Activated T-cell treated with anti-CD3 and anti-CD28 coated beads, Interleukin-2, amount 50 U/mL, for 24 hours (primary cell): ENCODE results near the gene KAZALD1.

Experiments
- DNase-seq: peaks from one replicate; pipeline ENCODE4 v3.0.0-alpha.2; 2020
- H3K27ac Mint-ChIP-seq: 2 replicates; pipeline ENCODE4 v1.8.0; 2020; ENCODE audit warnings: mild to moderate bottlenecking, mixed read lengths
- H3K27me3 Mint-ChIP-seq: 2 replicates; pipeline ENCODE4 v1.8.0; 2020; ENCODE audit warnings: mixed read lengths
- H3K36me3 Mint-ChIP-seq: 2 replicates; pipeline ENCODE4 v1.8.0; 2020; ENCODE audit warnings: low read depth, mixed read lengths
- H3K4me1 Mint-ChIP-seq: 2 replicates; pipeline ENCODE4 v1.8.0; 2020; ENCODE audit warnings: low read depth, mixed read lengths
- H3K4me3 Mint-ChIP-seq: 2 replicates; pipeline ENCODE4 v1.8.0; 2020; ENCODE audit warnings: mild to moderate bottlenecking, moderate library complexity, mixed read lengths
- H3K9me3 Mint-ChIP-seq: 2 replicates; pipeline ENCODE4 v1.8.0; 2020; ENCODE audit warnings: mixed read lengths

The KAZALD1 gene

GRCh38 chr10:101064415-101065030 lies 2.7 kb downstream of the KAZALD1 start:
- Mint-ChIP-seq H3K36me3 (peaks cover 8% of the 10 kb centered on the region), H3K27me3 (peaks cover 57% of the 10 kb centered on the region), H3K27ac (no peak overlapping the region), H3K4me1 (peaks cover 45% of the 10 kb centered on the region), H3K4me3 (no peak overlapping the region), H3K9me3 (no peaks in the 10 kb centered on the region)
- DNase-seq, result no peak

- no peak for DNase-seq
- H3K4me1 Mint-ChIP-seq, result peaks cover 38% of the 10 kb centered on the region
- H3K4me3 Mint-ChIP-seq, result peak overlapping the region; percentile 60
- H3K27me3 Mint-ChIP-seq, result peaks cover 57% of the 10 kb centered on the region
- H3K36me3 Mint-ChIP-seq, result peaks cover 2% of the 10 kb centered on the region
- H3K27ac Mint-ChIP-seq, result no peak overlapping the region
- no peaks in the 10 kb centered on the region for H3K9me3 Mint-ChIP-seq
Observed at GRCh38 chr10:101065481-101066145, 3.8 kb downstream of the KAZALD1 start.

- Mint-ChIP-seq H3K4me1 (peaks cover 39% of the 10 kb centered on the region), H3K4me3 (peak overlapping the region; percentile 60), H3K9me3 (no peaks in the 10 kb centered on the region), H3K36me3 (no peaks in the 10 kb centered on the region), H3K27ac (no peak overlapping the region), H3K27me3 (peaks cover 57% of the 10 kb centered on the region)
- peak; percentile 65 for DNase-seq
Observed at GRCh38 chr10:101066146-101066895, 4.5 kb downstream of the KAZALD1 start.

- peaks cover 37% of the 10 kb centered on the region for H3K4me1 Mint-ChIP-seq
- H3K27ac Mint-ChIP-seq, result no peak overlapping the region
- peaks cover 57% of the 10 kb centered on the region for H3K27me3 Mint-ChIP-seq
Observed at GRCh38 chr10:101066896-101067355, 5.1 kb downstream of the KAZALD1 start.

GRCh38 chr10:101067356-101068083 lies 5.7 kb downstream of the KAZALD1 start:
- H3K27me3 Mint-ChIP-seq, result peaks cover 60% of the 10 kb centered on the region
- H3K4me1 Mint-ChIP-seq, result peaks cover 31% of the 10 kb centered on the region
- H3K4me3 Mint-ChIP-seq, result peak overlapping the region; percentile 76
- peak; percentile 84 for DNase-seq
- no peaks in the 10 kb centered on the region for H3K9me3 Mint-ChIP-seq
- H3K36me3 Mint-ChIP-seq, result no peaks in the 10 kb centered on the region
- peak overlapping the region; percentile 14 for H3K27ac Mint-ChIP-seq

More at GRCh38 chr10:101066896-101067355, 5.1 kb downstream of the KAZALD1 start:
- Mint-ChIP-seq H3K4me3 (peak overlapping the region; percentile 76), H3K9me3 (no peaks in the 10 kb centered on the region), H3K36me3 (no peaks in the 10 kb centered on the region)
- DNase-seq, result no peak

GRCh38 chr10:101069441-101069840 lies 7.7 kb downstream of the KAZALD1 start:
- peaks cover 62% of the 10 kb centered on the region for H3K27me3 Mint-ChIP-seq

GRCh38 chr10:101070098-101070497 lies 8.3 kb downstream of the KAZALD1 start:
- Mint-ChIP-seq H3K27me3 (peaks cover 56% of the 10 kb centered on the region), H3K9me3 (no peaks in the 10 kb centered on the region), H3K36me3 (no peaks in the 10 kb centered on the region), H3K4me3 (no peak overlapping the region), H3K27ac (no peak overlapping the region), H3K4me1 (peaks cover 24% of the 10 kb centered on the region)
- no peak for DNase-seq

More at GRCh38 chr10:101069441-101069840, 7.7 kb downstream of the KAZALD1 start:
- Mint-ChIP-seq H3K4me1 (peaks cover 24% of the 10 kb centered on the region), H3K36me3 (no peaks in the 10 kb centered on the region), H3K27ac (no peak overlapping the region), H3K4me3 (no peak overlapping the region), H3K9me3 (no peaks in the 10 kb centered on the region)
- DNase-seq, result no peak

- no peaks in the 10 kb centered on the region for H3K9me3 Mint-ChIP-seq
- H3K36me3 Mint-ChIP-seq, result no peaks in the 10 kb centered on the region
- peaks cover 19% of the 10 kb centered on the region for H3K4me1 Mint-ChIP-seq
- no peak for DNase-seq
- no peak overlapping the region for H3K27ac Mint-ChIP-seq
- peaks cover 56% of the 10 kb centered on the region for H3K27me3 Mint-ChIP-seq
- H3K4me3 Mint-ChIP-seq, result no peak overlapping the region
Observed at GRCh38 chr10:101071267-101071884, 9.6 kb downstream of the KAZALD1 start.

- H3K27me3 Mint-ChIP-seq, result peaks cover 56% of the 10 kb centered on the region
- peaks cover 14% of the 10 kb centered on the region for H3K4me1 Mint-ChIP-seq
Observed at GRCh38 chr10:101071885-101072433, 10.2 kb downstream of the KAZALD1 start.

GRCh38 chr10:101072923-101073322 lies 11.1 kb downstream of the KAZALD1 start:
- Mint-ChIP-seq H3K9me3 (no peaks in the 10 kb centered on the region), H3K27me3 (peaks cover 50% of the 10 kb centered on the region), H3K36me3 (no peaks in the 10 kb centered on the region), H3K4me3 (no peak overlapping the region), H3K4me1 (peaks cover 6% of the 10 kb centered on the region), H3K27ac (no peak overlapping the region)
- DNase-seq, result no peak

More at GRCh38 chr10:101071885-101072433, 10.2 kb downstream of the KAZALD1 start:
- Mint-ChIP-seq H3K27ac (no peak overlapping the region), H3K9me3 (no peaks in the 10 kb centered on the region), H3K4me3 (no peak overlapping the region), H3K36me3 (no peaks in the 10 kb centered on the region)
- no peak for DNase-seq

- H3K4me3 Mint-ChIP-seq, result no peak overlapping the region
- H3K27ac Mint-ChIP-seq, result no peak overlapping the region
- H3K4me1 Mint-ChIP-seq, result peaks cover 6% of the 10 kb centered on the region
- no peaks in the 10 kb centered on the region for H3K36me3 Mint-ChIP-seq
- DNase-seq, result no peak
- H3K9me3 Mint-ChIP-seq, result no peaks in the 10 kb centered on the region
- H3K27me3 Mint-ChIP-seq, result peaks cover 55% of the 10 kb centered on the region
Observed at GRCh38 chr10:101073631-101074030, 11.8 kb downstream of the KAZALD1 start.

- peaks cover 71% of the 10 kb centered on the region for H3K27me3 Mint-ChIP-seq
Observed at GRCh38 chr10:101075775-101076174, 14.0 kb downstream of the KAZALD1 start.

GRCh38 chr10:101076630-101077029 lies 14.8 kb downstream of the KAZALD1 start:
- peaks cover 78% of the 10 kb centered on the region for H3K27me3 Mint-ChIP-seq
- no peaks in the 10 kb centered on the region for H3K9me3 Mint-ChIP-seq
- no peak for DNase-seq
- H3K4me3 Mint-ChIP-seq, result no peak overlapping the region
- H3K36me3 Mint-ChIP-seq, result no peaks in the 10 kb centered on the region
- peaks cover under 1% of the 10 kb centered on the region for H3K4me1 Mint-ChIP-seq
- H3K27ac Mint-ChIP-seq, result no peak overlapping the region

More at GRCh38 chr10:101075775-101076174, 14.0 kb downstream of the KAZALD1 start:
- DNase-seq, result no peak
- Mint-ChIP-seq H3K27ac (no peak overlapping the region), H3K4me3 (no peak overlapping the region), H3K9me3 (no peaks in the 10 kb centered on the region), H3K36me3 (no peaks in the 10 kb centered on the region), H3K4me1 (peaks cover 6% of the 10 kb centered on the region)
